ENCODE measurements around the gene MAP2K6. TPM values are rescaled to one million over a fixed set of nuclear protein-coding genes. Genes with fewer than 3 reads are reported as not detected.

The MAP2K6 gene
- polyA plus RNA-seq, 1 of the 3 experiments (the other 2 are of a cell fraction), result 6.7 TPM

DNA sequence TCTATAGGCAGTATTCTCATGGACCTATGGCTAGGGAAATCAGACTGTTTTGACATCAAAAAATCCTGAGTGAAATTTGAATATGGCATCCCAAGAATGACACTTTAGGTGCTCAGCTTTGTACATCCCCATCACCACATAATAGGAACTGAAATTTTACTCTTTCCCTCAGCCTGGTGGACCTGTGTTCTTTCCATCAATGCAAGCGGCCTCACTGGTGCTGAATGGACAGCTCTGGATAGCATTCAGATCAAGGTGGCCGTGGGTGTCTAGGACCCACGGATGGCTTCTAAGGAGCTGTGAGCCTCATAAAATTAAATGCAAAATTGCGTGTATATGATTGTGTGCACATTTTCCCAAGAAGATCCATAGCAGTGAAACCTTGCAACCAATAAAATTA lies 152.6 kb downstream of the MAP2K6 start:
- H2AFZ ChIP-seq (ENCODE audit: low read depth), result no peak overlapping the region
- no peaks in the 10 kb centered on the region for H3K79me2 ChIP-seq (ENCODE audit: insufficient read depth)
- no peak overlapping the region for H3K27ac ChIP-seq (ENCODE audit: low read depth in 2 of 2, low read length in 1 of 2)
- no peaks in the 10 kb centered on the region for H3K27me3 ChIP-seq (ENCODE audit: insufficient read depth)
- TF ChIP-seq, protein P1, sequence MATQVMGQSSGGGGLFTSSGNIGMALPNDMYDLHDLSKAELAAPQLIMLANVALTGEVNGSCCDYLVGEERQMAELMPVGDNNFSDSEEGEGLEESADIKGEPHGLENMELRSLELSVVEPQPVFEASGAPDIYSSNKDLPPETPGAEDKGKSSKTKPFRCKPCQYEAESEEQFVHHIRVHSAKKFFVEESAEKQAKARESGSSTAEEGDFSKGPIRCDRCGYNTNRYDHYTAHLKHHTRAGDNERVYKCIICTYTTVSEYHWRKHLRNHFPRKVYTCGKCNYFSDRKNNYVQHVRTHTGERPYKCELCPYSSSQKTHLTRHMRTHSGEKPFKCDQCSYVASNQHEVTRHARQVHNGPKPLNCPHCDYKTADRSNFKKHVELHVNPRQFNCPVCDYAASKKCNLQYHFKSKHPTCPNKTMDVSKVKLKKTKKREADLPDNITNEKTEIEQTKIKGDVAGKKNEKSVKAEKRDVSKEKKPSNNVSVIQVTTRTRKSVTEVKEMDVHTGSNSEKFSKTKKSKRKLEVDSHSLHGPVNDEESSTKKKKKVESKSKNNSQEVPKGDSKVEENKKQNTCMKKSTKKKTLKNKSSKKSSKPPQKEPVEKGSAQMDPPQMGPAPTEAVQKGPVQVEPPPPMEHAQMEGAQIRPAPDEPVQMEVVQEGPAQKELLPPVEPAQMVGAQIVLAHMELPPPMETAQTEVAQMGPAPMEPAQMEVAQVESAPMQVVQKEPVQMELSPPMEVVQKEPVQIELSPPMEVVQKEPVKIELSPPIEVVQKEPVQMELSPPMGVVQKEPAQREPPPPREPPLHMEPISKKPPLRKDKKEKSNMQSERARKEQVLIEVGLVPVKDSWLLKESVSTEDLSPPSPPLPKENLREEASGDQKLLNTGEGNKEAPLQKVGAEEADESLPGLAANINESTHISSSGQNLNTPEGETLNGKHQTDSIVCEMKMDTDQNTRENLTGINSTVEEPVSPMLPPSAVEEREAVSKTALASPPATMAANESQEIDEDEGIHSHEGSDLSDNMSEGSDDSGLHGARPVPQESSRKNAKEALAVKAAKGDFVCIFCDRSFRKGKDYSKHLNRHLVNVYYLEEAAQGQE (IDR thresholded peaks at IDR 0.05; ENCODE audit: low read depth, low read length), result peak; percentile 95
- TF ChIP-seq MEF2A (IDR thresholded peaks at IDR 0.05; ENCODE audit: borderline replicate concordance, low read depth), result no peak
- no peaks in the 10 kb centered on the region for H3F3A ChIP-seq (replicated peaks; ENCODE audit: insufficient read depth)
- no peak overlapping the region for H3K9ac ChIP-seq
- no peak for DNase-seq
- H3K36me3 ChIP-seq (replicated peaks in 1 of 2; ENCODE audit: control insufficient read depth in 1 of 2, insufficient read depth in 2 of 2, low read length in 1 of 2), result no peaks in the 10 kb centered on the region
- H3K9me2 ChIP-seq, result no peaks in the 10 kb centered on the region
- H4K20me1 ChIP-seq (ENCODE audit: insufficient read depth), result no peaks in the 10 kb centered on the region
- H3K4me1 ChIP-seq (ENCODE audit: control insufficient read depth in 1 of 2, insufficient read depth in 2 of 2, low read depth in 1 of 2, low read length in 1 of 2), result peaks cover 0 to 3% of the 10 kb centered on the region in 2 experiments; a peak in 1 of 4 replicates
- H3K4me2 ChIP-seq, result no peak overlapping the region
- POLR2A ChIA-PET, result no interaction called here
- CTCF ChIA-PET, result interaction anchor here (1.4 to 7.2 kb wide), 5 partner anchors 40 to 1062 kb away, joined by 5 to 47 read pairs (median 20); partner anchors contain the start of gene KCNJ2
- 79% methylated on average over 4 of the region's 4 CpGs for WGBS (ENCODE audit: low lambda C conversion rate)
- H3K9me3 ChIP-seq, result no peaks in the 10 kb centered on the region
- H3K4me3 ChIP-seq (ENCODE audit: low read depth in 2 of 2, low read length in 1 of 2), result no peak overlapping the region

DNA sequence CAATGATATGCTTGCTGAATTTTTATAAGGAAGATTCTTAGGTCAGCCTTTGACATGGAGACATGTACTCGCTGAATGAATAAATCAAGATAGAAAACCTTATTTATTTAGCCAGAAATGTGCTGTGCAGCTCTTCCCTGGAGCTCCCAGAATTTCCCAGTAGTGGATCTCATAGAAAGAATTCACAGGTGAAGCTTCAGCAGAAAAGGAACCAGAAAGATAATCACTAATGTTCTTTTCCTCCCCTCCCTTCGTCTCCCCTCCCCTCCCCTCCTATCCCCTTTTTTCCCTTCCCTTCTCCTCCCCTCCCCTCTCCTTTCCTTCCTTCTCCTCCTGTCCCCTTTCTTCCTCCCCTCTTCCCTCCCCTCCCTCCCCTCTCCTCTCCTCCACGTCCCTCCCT lies 158.2 kb downstream of the MAP2K6 start:
- POLR2A ChIA-PET, result no interaction called here
- no peaks in the 10 kb centered on the region for H3K9me2 ChIP-seq
- H3F3A ChIP-seq (replicated peaks; ENCODE audit: insufficient read depth), result peaks cover 17% of the 10 kb centered on the region
- H3K4me1 ChIP-seq (ENCODE audit: control insufficient read depth in 1 of 2, insufficient read depth in 2 of 2, low read depth in 1 of 2, low read length in 1 of 2), result peaks cover 6 to 23% of the 10 kb centered on the region in 2 experiments; a peak in 3 of 4 replicates
- WGBS (ENCODE audit: low lambda C conversion rate), result 90% methylated on average over 3 of the region's 3 CpGs
- no peaks in the 10 kb centered on the region for H3K36me3 ChIP-seq (replicated peaks in 1 of 2; ENCODE audit: control insufficient read depth in 1 of 2, insufficient read depth in 2 of 2, low read length in 1 of 2)
- TF ChIP-seq EP300 (IDR thresholded peaks at IDR 0.05; ENCODE audit: borderline replicate concordance in 1 of 2, low read depth in 1 of 2, low read length in 1 of 2) (no peak), GABPA (IDR thresholded peaks at IDR 0.05; ENCODE audit: low read depth) (no peak), RCOR1 (IDR thresholded peaks at IDR 0.05; ENCODE audit: low read length) (no peak), FOXM1 (IDR thresholded peaks at IDR 0.05; ENCODE audit: low read depth) (no peak), MEF2A (IDR thresholded peaks at IDR 0.05; ENCODE audit: borderline replicate concordance, low read depth) (no peak), RAD21 (IDR thresholded peaks at IDR 0.05; ENCODE audit: low read length) (no peak), JUND (IDR thresholded peaks at IDR 0.05) (no peak), SMC3 (IDR thresholded peaks at IDR 0.05; ENCODE audit: low read depth, low read length) (no peak), ELF1 (IDR thresholded peaks at IDR 0.05) (no peak), POLR2AphosphoS5 (IDR thresholded peaks at IDR 0.05; ENCODE audit: low read depth, low read length) (no peak), FOXJ3 (CRISPR knock-in tag; IDR thresholded peaks at IDR 0.05) (no peak), GATA2 (CRISPR knock-in tag; IDR thresholded peaks at IDR 0.05) (no peak)
- TF ChIP-seq, protein P2, sequence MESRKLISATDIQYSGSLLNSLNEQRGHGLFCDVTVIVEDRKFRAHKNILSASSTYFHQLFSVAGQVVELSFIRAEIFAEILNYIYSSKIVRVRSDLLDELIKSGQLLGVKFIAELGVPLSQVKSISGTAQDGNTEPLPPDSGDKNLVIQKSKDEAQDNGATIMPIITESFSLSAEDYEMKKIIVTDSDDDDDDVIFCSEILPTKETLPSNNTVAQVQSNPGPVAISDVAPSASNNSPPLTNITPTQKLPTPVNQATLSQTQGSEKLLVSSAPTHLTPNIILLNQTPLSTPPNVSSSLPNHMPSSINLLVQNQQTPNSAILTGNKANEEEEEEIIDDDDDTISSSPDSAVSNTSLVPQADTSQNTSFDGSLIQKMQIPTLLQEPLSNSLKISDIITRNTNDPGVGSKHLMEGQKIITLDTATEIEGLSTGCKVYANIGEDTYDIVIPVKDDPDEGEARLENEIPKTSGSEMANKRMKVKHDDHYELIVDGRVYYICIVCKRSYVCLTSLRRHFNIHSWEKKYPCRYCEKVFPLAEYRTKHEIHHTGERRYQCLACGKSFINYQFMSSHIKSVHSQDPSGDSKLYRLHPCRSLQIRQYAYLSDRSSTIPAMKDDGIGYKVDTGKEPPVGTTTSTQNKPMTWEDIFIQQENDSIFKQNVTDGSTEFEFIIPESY (IDR thresholded peaks at IDR 0.05; ENCODE audit: borderline replicate concordance, low read depth), result no peak
- TF ChIP-seq, protein P3, sequence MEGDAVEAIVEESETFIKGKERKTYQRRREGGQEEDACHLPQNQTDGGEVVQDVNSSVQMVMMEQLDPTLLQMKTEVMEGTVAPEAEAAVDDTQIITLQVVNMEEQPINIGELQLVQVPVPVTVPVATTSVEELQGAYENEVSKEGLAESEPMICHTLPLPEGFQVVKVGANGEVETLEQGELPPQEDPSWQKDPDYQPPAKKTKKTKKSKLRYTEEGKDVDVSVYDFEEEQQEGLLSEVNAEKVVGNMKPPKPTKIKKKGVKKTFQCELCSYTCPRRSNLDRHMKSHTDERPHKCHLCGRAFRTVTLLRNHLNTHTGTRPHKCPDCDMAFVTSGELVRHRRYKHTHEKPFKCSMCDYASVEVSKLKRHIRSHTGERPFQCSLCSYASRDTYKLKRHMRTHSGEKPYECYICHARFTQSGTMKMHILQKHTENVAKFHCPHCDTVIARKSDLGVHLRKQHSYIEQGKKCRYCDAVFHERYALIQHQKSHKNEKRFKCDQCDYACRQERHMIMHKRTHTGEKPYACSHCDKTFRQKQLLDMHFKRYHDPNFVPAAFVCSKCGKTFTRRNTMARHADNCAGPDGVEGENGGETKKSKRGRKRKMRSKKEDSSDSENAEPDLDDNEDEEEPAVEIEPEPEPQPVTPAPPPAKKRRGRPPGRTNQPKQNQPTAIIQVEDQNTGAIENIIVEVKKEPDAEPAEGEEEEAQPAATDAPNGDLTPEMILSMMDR (IDR thresholded peaks at IDR 0.05), result no peak
- TF ChIP-seq, protein P4, sequence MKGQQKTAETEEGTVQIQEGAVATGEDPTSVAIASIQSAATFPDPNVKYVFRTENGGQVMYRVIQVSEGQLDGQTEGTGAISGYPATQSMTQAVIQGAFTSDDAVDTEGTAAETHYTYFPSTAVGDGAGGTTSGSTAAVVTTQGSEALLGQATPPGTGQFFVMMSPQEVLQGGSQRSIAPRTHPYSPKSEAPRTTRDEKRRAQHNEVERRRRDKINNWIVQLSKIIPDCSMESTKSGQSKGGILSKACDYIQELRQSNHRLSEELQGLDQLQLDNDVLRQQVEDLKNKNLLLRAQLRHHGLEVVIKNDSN (IDR thresholded peaks at IDR 0.05; ENCODE audit: borderline replicate concordance, low read depth), result no peak
- TF ChIP-seq, protein P5, sequence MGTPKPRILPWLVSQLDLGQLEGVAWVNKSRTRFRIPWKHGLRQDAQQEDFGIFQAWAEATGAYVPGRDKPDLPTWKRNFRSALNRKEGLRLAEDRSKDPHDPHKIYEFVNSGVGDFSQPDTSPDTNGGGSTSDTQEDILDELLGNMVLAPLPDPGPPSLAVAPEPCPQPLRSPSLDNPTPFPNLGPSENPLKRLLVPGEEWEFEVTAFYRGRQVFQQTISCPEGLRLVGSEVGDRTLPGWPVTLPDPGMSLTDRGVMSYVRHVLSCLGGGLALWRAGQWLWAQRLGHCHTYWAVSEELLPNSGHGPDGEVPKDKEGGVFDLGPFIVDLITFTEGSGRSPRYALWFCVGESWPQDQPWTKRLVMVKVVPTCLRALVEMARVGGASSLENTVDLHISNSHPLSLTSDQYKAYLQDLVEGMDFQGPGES (IDR thresholded peaks at IDR 0.05; ENCODE audit: low read depth, low read length), result no peak
- TF ChIP-seq, protein P6, sequence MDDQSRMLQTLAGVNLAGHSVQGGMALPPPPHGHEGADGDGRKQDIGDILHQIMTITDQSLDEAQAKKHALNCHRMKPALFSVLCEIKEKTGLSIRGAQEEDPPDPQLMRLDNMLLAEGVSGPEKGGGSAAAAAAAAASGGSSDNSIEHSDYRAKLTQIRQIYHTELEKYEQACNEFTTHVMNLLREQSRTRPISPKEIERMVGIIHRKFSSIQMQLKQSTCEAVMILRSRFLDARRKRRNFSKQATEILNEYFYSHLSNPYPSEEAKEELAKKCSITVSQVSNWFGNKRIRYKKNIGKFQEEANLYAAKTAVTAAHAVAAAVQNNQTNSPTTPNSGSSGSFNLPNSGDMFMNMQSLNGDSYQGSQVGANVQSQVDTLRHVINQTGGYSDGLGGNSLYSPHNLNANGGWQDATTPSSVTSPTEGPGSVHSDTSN (IDR thresholded peaks at IDR 0.05), result no peak
- H3K4me2 ChIP-seq, result no peak overlapping the region
- no peak overlapping the region for H3K27ac ChIP-seq (ENCODE audit: low read depth in 2 of 2, low read length in 1 of 2)
- H3K9me3 ChIP-seq, result no peaks in the 10 kb centered on the region
- no peak overlapping the region for H3K4me3 ChIP-seq (ENCODE audit: low read depth in 2 of 2, low read length in 1 of 2)
- no peak for DNase-seq
- H2AFZ ChIP-seq (ENCODE audit: low read depth), result no peak overlapping the region
- no peaks in the 10 kb centered on the region for H3K79me2 ChIP-seq (ENCODE audit: insufficient read depth)
- no peak overlapping the region for H3K9ac ChIP-seq
- CTCF ChIA-PET, result interaction anchor here (1.0 to 1.4 kb wide), 3 partner anchors 25 to 981 kb away, joined by 3 to 5 read pairs (median 3); no protein-coding TSS in a partner anchor
- H4K20me1 ChIP-seq (ENCODE audit: insufficient read depth), result no peaks in the 10 kb centered on the region
- H3K27me3 ChIP-seq (ENCODE audit: insufficient read depth), result no peaks in the 10 kb centered on the region
